Epidermal melanocyte (primary cell): ENCODE results near the gene ATRNL1.

Experiments
- DNase-seq: peaks from one replicate; pipeline ENCODE4 v3.0.0; 2011; ENCODE audit warnings: low spot score; ENCODE audit not compliant: insufficient read length

Gene ATRNL1

GRCh38 chr10:115829521-115830205 is 736.5 kb downstream of the ATRNL1 start:
- DNase-seq: no peak

- no peak for DNase-seq
Measured at GRCh38 chr10:115830265-115830970, 737.3 kb downstream of the ATRNL1 start.

GRCh38 chr10:115831016-115831415 is 737.9 kb downstream of the ATRNL1 start:
- DNase-seq: no peak

- no peak for DNase-seq
Measured at GRCh38 chr10:115833119-115833518, 740.0 kb downstream of the ATRNL1 start.

- no peak for DNase-seq
Measured at GRCh38 chr10:115844591-115844990, 751.4 kb downstream of the ATRNL1 start.

GRCh38 chr10:115845921-115846320 is 752.8 kb downstream of the ATRNL1 start:
- DNase-seq: no peak

GRCh38 chr10:115846528-115846927 is 753.4 kb downstream of the ATRNL1 start:
- no peak for DNase-seq

GRCh38 chr10:115849197-115849596 is 756.0 kb downstream of the ATRNL1 start:
- DNase-seq: no peak

GRCh38 chr10:115850666-115851065 is 757.5 kb downstream of the ATRNL1 start:
- DNase-seq: no peak

GRCh38 chr10:115851695-115852094 is 758.5 kb downstream of the ATRNL1 start:
- DNase-seq: no peak

- DNase-seq: no peak
Measured at GRCh38 chr10:115854740-115855435, 761.7 kb downstream of the ATRNL1 start.

- no peak for DNase-seq
Measured at GRCh38 chr10:115856580-115856979, 763.4 kb downstream of the ATRNL1 start.

- DNase-seq: no peak
Measured at GRCh38 chr10:115857856-115858255, 764.7 kb downstream of the ATRNL1 start.

GRCh38 chr10:115860182-115861107 is 767.3 kb downstream of the ATRNL1 start:
- no peak for DNase-seq

- no peak for DNase-seq
Measured at GRCh38 chr10:115861455-115861854, 768.3 kb downstream of the ATRNL1 start.

- no peak for DNase-seq
Measured at GRCh38 chr10:115861864-115862263, 768.7 kb downstream of the ATRNL1 start.

GRCh38 chr10:115866174-115866573 is 773.0 kb downstream of the ATRNL1 start:
- DNase-seq: no peak

GRCh38 chr10:115866691-115867090 is 773.5 kb downstream of the ATRNL1 start:
- no peak for DNase-seq

GRCh38 chr10:115867305-115867704 is 774.1 kb downstream of the ATRNL1 start:
- no peak for DNase-seq

- no peak for DNase-seq
Measured at GRCh38 chr10:115871855-115872254, 778.7 kb downstream of the ATRNL1 start.

GRCh38 chr10:115875172-115875571 is 782.0 kb downstream of the ATRNL1 start:
- no peak for DNase-seq
